ENCODE measurements around the gene IL18. TPM values are rescaled to one million over a fixed set of nuclear protein-coding genes. Genes with fewer than 3 reads are reported as not detected.

IL18 gene
- total and polyA plus RNA-seq, 8 donors: 0.83 to 12.1 (median 5.9) TPM

GRCh38 chr11:112173152-112173551 lies 9.3 kb upstream of the IL18 start:
- FAIRE-seq: no peak
- no peaks in the 10 kb centered on the region for H3K36me3 ChIP-seq
- no peak for TF ChIP-seq CTCF (IDR thresholded peaks at IDR 0.05)
- no peak for DNase-seq
- 78 to 80% methylated on average over 3 of the region's 3 CpGs for WGBS, 2 donors
- no peaks in the 10 kb centered on the region for H3K4me1 ChIP-seq
- no peaks in the 10 kb centered on the region for H3K27me3 ChIP-seq
- no peak overlapping the region for H3K27ac ChIP-seq
- ATAC-seq: no peak
- no peaks in the 10 kb centered on the region for H3K9me3 ChIP-seq
- intact Hi-C loops (cut with DNase I): no loop called here
- no peak overlapping the region for H3K4me3 ChIP-seq

- FAIRE-seq: no peak
- 58 to 78% methylated on average over 2 of the region's 2 CpGs for WGBS, 2 donors
- intact Hi-C loops (cut with DNase I): no loop called here
Observed at GRCh38 chr11:112172362-112172994, 8.6 kb upstream of the IL18 start.

GRCh38 chr11:112167145-112167544 lies 3.3 kb upstream of the IL18 start, which contains the start of gene TEX12:
TEX12 (plus strand) TSS chr11:112167372; CDS start chr11:112169269, 1,897 bp downstream.
- WGBS, 2 donors: 73 to 82% methylated on average over 25 of the region's 25 CpGs
- intact Hi-C loops (cut with DNase I): no loop called here
- Histone ChIP-seq H3K36me3 (no peaks in the 10 kb centered on the region), H3K27me3 (no peaks in the 10 kb centered on the region), H3K27ac (no peak within 1 kb of the TSS), H3K4me3 (no peak within 1 kb of the TSS), H3K9me3 (no peaks in the 10 kb centered on the region), H3K4me1 (peaks cover 0 to 8% (median 0%) of the 10 kb centered on the region in 3 donors)
- DNase-seq (no peak), FAIRE-seq (no peak), ATAC-seq (no peak)
- no peak for TF ChIP-seq CTCF (IDR thresholded peaks at IDR 0.05)

More at GRCh38 chr11:112172362-112172994, 8.6 kb upstream of the IL18 start:
- Histone ChIP-seq H3K9me3 (no peaks in the 10 kb centered on the region), H3K27ac (no peak overlapping the region), H3K4me3 (no peak overlapping the region), H3K4me1 (no peaks in the 10 kb centered on the region), H3K36me3 (no peaks in the 10 kb centered on the region), H3K27me3 (no peaks in the 10 kb centered on the region)
- TF ChIP-seq CTCF (IDR thresholded peaks at IDR 0.05): no peak
- no peak for DNase-seq
- no peak for ATAC-seq

- no peak for DNase-seq
Observed at GRCh38 chr11:112166562-112166961, 2.7 kb upstream of the IL18 start.

More at GRCh38 chr11:112166562-112166961, 2.7 kb upstream of the IL18 start:
- Histone ChIP-seq H3K9me3 (no peaks in the 10 kb centered on the region), H3K27ac (no peak overlapping the region), H3K27me3 (no peaks in the 10 kb centered on the region), H3K4me1 (peaks cover 0 to 8% (median 0%) of the 10 kb centered on the region in 3 donors), H3K36me3 (no peaks in the 10 kb centered on the region), H3K4me3 (no peak overlapping the region)
- FAIRE-seq (no peak), ATAC-seq (no peak)
- TF ChIP-seq CTCF (IDR thresholded peaks at IDR 0.05): no peak
- WGBS, 2 donors: 66 to 84% methylated on average over 8 of the region's 8 CpGs
- intact Hi-C loops (cut with DNase I): no loop called here
